Raji (cell line): ENCODE results near the gene HPCA.

Source experiments
- POLR2A ChIP-seq: IDR thresholded peaks from 2 replicates; pipeline ENCODE4 v1.6.1; 2011; ENCODE audit warnings: low read depth, low read length, control low read depth; ENCODE audit not compliant: insufficient read depth

Gene HPCA

DNA sequence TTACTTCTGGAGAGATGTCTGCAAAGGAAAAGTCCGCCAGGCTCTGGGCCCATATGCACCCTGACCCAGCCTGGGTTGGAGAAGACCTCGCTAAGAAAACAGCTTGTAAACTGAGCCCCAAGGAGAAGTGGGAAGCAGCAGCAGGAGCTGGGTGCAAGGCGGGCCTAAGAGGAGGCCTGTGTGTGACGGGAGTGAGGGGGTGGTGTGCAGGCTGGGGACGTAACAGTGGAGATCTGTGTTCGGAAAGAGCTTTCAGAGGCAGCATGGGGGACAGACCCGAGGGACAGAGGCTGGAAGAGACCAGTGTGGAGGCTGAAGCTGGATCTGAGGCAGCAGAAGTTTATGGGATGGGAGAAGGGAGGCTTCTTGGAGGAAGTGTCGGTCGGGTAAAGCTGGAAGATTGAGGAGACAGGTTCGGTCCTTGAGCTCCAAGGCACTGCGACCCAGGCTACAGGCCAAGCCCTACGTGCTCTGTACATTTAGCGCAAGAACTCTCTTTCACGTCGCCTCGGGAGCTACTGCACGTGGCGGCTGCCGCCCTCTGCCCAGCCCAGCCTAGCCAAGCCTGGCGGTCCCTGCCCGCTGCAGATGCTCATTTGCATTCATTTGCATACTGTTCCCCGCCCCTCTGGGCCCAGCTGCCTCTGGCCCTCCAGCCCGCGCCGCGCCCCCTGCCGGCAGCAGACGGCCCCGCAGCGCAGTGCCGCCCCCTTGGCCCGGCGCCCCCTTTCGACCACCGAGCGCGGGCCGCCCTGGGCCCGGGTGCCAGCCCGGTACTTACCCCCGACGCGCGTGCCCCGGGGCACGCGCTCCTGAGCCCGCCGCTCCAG, 6.3 kb downstream of the HPCA start:
- no peak for TF ChIP-seq POLR2A

DNA sequence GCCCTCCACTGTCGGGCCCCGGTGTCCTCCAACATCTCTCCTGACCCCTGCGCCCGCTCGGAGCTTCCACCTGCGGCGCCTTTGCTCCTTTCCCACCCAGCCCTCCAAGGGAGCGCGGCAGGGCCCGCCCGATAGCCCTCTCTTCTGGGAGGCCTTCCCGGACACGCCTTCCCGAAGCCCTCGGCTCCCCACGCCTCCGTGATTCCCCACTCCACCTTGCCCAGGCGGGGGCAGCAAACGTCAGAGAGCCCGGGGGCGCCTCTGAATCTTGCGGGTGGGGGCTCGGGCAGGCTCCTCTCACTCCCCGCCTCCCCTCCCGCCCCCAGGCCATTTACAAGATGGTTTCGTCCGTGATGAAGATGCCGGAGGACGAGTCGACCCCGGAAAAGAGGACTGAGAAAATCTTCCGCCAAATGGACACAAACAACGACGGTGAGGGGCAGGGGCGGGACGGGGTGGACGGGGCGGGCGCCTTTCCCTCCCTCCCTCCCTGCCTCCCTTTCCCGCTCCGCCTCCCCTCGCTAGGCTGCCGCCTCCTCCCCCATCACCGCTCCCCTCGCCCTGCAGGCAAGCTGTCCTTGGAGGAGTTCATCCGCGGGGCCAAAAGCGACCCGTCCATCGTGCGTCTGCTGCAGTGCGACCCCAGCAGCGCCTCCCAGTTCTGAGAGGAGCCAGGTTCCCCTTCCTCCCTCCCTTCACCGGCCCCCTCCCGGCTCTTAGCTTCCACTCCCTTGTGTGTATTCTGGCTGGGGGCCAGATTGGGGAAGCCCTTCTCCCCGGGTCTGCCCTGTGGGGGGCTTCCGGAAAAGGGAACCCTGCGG, 7.1 kb downstream of the HPCA start:
- no peak for TF ChIP-seq POLR2A

DNA sequence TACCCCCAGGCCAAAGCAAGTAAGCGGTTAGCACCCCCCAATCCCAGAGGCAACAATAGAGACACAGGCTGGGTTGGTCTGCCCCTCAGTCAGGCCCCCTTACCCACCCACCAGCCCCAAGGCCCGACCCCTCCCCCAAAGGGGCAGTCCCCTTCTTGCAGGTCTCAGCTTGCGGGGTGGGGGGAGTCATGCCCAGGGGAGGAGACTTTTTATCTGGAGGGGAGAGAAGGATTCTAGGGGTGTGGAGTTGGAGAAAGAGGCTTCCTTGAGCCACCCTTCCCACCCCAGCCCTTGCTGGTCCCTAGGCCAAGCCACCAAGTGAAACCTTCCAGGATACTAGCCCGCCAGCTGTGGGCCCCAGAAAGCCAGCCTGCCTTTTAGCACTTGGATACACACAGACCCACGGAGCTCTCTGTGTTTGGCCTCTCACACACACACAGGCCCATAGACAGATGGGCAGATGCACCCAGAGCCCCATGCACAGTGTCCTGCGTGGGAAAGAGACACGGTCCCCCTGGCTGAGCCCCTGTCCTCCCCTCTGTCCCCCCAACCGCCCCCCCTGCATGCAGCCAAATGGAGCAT, 7.8 kb downstream of the HPCA start:
- TF ChIP-seq POLR2A: no peak

DNA sequence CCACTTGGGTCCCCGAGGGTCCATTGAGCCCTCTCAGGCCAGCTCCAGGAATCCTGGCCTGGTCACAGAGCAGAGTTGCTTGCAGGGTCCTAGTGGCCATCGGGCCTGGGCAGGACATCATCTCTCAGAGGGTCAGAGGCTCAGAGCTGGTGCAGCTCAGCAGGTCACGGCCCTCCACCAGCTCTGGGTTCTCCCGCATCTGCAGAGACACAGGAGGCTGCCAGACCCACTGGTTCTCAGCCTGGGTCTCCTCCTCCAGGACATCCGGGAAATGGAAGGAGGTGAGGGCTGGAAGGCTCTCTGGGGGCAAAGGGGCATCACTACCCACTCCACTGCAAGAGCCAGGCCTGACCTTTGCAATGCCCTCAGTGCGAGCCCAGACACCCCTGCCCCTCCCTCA, 8.4 kb downstream of the HPCA start:
- no peak for TF ChIP-seq POLR2A

DNA sequence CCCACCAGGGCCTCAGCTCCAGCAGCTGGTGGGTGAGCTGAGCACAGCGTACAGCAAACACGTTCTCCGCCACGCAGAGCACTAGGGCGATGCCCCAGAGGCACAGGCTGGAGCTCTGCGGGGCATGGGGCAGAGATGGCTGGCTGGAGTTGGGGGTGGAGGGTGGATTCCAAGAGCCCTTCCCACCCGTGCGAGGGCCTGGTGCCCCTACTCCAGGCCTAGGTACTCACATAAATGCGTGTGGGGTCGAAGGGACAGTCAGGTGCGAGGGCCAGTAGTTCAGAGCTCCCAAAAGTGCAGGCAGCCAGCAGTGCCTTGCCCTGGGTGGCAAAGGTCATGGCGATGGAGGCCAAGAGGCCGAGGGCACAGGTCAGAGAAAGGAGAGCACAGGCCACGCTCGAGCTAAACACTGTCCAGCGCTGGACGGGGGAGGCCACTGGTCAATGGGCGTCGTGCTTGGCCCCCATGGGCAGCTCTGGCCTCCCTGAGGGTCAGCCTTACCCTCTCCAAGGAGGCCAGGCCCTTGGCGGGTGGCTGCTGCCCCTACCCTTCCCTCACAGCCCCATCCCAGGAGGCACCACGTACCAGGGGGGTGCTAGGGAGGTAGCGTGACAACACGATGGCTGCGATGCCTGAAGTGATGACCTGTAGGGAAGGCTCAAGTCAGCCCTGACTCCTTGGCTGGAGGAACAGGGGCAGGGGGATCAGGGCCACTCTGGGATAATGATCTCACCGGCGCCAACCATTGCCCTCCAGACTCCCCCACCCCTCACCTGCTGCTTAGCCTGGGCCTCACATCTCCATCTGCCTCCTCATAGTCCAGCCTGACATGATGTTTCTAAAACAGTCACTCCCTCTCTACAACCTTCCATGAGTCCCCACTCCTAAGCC, 9.3 kb downstream of the HPCA start:
- no peak for TF ChIP-seq POLR2A

DNA sequence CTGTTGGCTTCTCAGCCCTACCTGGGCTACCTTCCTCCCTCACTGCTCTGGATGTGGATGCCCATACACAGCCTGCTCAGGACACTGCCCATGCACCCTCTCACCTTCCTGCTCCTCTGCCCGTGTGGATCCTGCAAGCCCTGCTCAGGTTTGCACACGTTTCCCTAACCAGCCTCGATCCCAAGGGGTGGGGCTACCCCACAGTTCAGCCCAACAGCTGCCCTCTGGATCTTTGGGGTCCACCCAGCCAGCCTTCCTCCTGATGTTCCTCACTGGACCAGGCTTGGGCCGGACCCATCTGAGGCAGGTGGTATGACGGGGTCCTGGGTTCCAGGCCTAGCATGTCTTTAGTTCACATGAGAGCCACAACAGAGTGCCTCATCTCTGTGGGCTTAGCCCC, 10.2 kb downstream of the HPCA start:
- no peak for TF ChIP-seq POLR2A

DNA sequence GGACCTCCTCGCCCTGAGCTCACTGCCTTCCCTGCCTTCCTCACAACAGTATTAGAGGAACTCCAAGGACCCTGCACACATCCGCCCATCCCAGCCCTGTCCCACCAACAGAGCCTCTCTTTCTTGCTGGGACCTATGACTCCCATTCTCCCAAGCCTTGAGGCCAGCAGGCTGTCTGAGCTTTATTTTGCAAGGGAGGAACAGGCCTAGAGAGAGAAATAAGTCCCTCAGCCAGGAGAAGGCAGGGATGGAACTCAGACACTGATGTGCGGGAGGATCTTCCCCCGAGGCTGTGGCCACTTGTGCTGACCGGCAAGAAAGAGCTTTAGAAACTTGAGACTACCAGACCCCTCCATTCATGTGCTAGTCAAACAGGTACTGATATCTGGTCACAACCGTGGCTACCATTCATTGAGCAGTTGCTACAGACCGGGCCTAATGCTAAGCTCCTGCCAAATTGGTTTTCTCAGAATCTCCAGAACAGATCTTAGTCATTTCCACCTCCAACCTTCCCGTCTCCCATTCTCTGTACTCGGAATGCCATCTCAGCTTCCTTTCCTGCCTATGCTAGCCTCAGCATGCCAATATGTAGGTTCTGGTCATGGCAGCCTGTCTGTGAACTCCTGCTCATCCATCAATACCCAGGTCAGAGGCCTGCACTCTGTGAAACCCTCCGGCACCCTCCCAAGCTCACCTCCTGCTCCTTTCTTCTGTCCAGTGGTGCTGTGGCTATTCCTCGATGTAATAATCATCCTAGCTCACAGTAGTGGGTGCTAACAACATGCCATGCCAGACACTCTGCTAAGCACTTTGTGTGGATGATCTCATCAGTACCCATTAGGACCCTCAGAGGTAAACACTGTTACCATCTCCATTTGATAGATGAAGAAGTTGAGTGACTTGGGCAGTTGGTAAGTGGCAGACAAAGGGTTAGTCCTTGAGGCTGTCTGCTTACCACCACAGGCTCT, 11.1 kb downstream of the HPCA start:
- no peak for TF ChIP-seq POLR2A

DNA sequence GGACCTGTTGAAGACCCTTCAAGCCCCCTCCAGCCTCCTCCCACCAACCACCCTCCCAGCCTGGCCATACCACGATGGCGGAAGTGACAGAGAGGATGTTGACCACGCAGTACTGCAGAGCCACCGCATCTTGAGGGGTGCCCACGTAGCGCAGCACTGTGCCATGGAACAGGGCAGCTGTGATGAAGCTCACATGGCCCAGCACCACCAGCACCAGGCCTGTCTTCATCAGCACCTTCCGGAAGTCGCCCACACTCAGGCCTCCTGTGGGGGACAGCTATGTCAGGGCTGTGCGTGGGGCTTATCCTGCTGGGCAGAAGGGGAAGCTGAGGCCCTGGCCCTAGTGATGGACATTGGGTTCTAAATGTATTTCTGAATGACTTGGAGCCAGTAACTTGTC, 11.8 kb downstream of the HPCA start:
- TF ChIP-seq POLR2A: no peak

DNA sequence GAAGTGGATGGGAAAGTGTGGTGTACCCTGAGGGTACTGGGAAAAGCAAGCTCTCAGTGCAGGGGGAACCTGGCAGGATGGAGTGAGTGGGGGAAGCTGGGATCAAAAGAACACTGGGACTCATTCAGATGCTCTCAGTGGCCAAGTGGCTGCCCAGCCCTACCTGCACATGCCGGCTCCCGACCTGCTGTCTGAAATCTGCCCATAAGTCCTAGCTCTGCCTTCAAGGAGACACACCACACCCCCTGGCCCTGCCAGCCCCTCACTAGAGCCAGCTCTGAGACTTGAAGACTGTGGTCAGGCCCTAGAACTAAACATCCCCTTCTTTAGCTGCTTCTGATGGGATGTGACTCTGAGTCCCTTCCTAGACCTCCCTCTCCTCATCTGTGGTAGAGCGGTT, 12.7 kb downstream of the HPCA start:
- TF ChIP-seq POLR2A: no peak

DNA sequence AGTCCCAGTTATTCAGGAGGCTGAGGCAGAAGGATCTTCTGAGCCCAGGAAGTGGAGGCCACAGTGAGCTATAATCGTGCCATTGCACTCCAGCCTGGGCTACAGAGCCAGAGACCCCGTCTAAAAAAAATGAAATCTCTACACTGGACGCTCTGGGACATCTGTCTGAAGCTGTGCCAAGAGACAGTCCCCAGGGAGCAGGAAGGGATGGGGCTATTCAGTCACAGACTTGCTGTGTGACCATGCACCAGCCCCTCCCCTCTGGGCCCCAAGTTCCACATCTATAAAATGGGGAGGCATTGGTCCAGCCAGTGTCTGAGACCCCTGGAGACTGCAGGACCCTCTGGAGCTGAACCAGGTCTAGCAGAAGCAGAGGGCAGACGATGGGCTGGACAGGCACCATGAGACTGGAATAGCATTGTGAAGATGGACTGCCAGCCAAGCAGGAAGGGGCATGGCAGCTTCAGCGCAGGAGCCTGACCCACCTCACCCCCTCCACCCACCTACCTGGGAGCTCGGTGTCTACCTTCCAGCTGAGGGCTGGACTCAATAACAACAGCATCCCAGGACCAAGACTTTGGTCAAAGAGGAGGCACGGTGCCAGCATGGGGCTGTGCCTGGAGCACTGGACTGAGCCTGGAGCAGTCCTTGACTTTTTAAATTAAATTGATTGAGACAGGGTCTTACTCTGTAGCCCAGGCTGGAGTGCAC, 13.4 kb downstream of the HPCA start:
- TF ChIP-seq POLR2A: no peak

DNA sequence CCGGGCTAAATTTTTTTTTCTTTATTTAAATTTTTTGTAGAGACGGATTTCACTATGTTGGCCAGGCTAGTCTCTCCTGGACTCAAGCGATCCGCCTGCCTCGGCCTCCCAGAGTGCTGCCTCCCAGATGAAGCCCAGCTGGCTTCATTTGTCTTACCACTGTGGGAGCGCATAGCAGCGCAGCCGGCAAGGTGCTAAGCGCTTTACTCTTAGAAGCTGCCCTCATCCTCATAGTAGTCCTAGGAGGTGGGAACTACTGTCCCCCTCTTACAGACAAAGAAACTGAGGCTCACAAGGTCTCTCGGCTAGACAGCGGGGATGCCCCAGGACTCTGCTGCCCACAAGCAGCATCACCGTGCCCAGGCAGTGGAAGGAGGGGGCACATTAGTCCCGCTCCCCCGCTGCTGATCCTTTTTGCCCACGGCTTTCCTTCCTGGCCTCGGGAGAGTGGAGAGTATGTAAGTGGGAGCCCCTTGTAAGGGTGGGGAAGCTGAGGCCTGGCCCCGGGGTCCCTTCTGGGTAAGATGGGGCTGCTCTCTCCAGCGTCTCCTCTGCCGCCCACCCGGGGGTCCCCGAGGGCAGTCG, 14.2 kb downstream of the HPCA start:
- no peak for TF ChIP-seq POLR2A

DNA sequence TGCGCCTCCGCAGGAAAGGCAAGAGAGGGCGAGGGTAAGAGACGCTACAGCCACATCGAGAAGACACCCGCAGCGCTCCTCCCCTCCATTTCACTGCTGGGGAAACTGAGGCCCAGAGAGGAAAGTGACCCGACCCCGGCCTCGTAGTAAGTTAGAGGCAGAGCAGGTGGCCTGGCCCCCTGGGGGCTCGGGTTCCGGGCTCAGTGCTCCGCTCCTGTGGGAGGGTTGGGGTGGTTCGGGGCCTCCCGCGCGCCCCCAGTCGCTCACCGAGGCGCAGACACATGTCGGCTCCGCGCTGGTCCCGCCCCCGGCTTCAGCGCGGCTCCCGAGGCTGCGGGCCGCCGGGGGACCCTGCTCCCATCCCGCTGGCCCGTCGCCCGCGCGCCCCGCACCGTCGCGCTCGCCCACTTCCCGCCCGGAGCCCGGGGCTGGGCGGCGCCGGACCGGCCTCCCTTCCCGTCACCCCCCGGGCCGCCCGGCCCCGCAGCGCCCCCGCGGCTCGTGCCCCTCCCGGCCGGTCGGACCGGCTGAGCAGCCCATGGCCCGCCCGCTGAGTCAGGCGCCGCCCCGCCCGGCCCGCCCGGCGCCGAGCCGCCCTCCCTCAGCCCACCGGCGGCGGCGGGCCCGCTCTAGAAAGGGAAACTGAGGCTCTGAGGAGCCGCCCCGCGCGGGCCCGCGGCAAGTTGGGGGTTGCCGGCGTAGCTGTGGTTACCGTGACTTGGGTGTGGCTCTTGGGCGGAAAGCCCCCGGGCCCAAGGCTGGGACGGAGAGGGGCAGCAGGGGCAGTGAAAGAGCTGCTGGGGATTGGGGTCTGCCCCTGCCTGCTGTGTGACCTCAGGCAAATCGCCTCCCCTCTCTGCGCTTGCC, 14.9 kb downstream of the HPCA start, which contains the start of gene TMEM54:
Gene TMEM54, minus strand, starts transcription at position 434 of the 867 bp plus-strand sequence. Its CDS starts 151 bp downstream, at position 283.
- no peak for TF ChIP-seq POLR2A
